Adipose tissue (tissue), 3 donors: Measurements from ENCODE around the gene NLRP6. TPM values are rescaled to one million over a fixed set of nuclear protein-coding genes. Genes with fewer than 3 reads are reported as not detected.
"Not testable (repeated sequence)": the region's sequence is repeated elsewhere in the genome, so short reads cannot be mapped to it uniquely, and the experiment has no call there.

Experiments
- H3K27ac ChIP-seq: one replicate; pipeline ENCODE4 v1.5.1; 2013; ENCODE audit warnings: low read depth, low read length
- WGBS, 3 donors: extraction: QIAGEN DNeasy Blood & Tissue Kit; methylation state at CpG; one replicate each; pipeline ENCODE4 v1.1.7; 2013; 5-methylcytosine and 5-hydroxymethylcytosine counted together
- polyA plus RNA-seq, 3 donors: library from polyadenylated mRNA; stranded (reverse); fragments of 200-250 nt; gene quantifications; one replicate each; pipeline ENCODE4 v1.2.3, GENCODE V29; 2013
- donor health status: healthy with polysubstance abuse.
- donor health status: Bipolar disorder and iron deficiency.
- donor health status: healthy.

The NLRP6 gene
- polyA plus RNA-seq, 3 donors = 0.22 to 0.54 (median 0.43) TPM

- H3K27ac ChIP-seq = no peak overlapping the region
These were observed 2.0 kb upstream of the NLRP6 start for GRCh38 chr11:276219-276618.

GRCh38 chr11:279040-279965 is 1.1 kb downstream of the NLRP6 start:
- no peak overlapping the region for H3K27ac ChIP-seq
- 11 to 16% (median 11%) methylated on average over 91 to 97 of the region's 97 CpGs for WGBS, 3 donors

- 2 to 4% (median 3%) methylated on average over 78 to 85 of the region's 85 CpGs for WGBS, 3 donors
These were observed 1.9 kb downstream of the NLRP6 start for GRCh38 chr11:279966-280705.

GRCh38 chr11:280706-281485 is 2.7 kb downstream of the NLRP6 start:
- no peak overlapping the region for H3K27ac ChIP-seq
- 7 to 8% (median 7%) methylated on average over 79 of the region's 79 CpGs for WGBS, 3 donors

More at GRCh38 chr11:279966-280705, 1.9 kb downstream of the NLRP6 start:
- no peak overlapping the region for H3K27ac ChIP-seq

GRCh38 chr11:281486-282161 is 3.4 kb downstream of the NLRP6 start:
- H3K27ac ChIP-seq = no peak overlapping the region
- WGBS, 3 donors = 29 to 41% (median 34%) methylated on average over 26 of the region's 26 CpGs

GRCh38 chr11:282171-282570 is 4.0 kb downstream of the NLRP6 start:
- no peak overlapping the region for H3K27ac ChIP-seq
- WGBS, 3 donors = 57 to 74% (median 69%) methylated on average over 4 of the region's 4 CpGs

- WGBS, 3 donors = 29 to 65% (median 63%) methylated on average over 10 to 13 of the region's 13 CpGs
- no peak overlapping the region for H3K27ac ChIP-seq
These were observed 4.6 kb downstream of the NLRP6 start for GRCh38 chr11:282630-283360.

GRCh38 chr11:283405-284104 is 5.3 kb downstream of the NLRP6 start:
- 81 to 84% (median 83%) methylated on average over 22 to 23 of the region's 23 CpGs for WGBS, 3 donors
- no peak overlapping the region for H3K27ac ChIP-seq

- H3K27ac ChIP-seq = no peak overlapping the region
- WGBS, 3 donors = 83 to 87% (median 86%) methylated on average over 23 to 24 of the region's 24 CpGs
These were observed 6.2 kb downstream of the NLRP6 start for GRCh38 chr11:284105-285020.

GRCh38 chr11:285021-285893 is 7.0 kb downstream of the NLRP6 start:
- H3K27ac ChIP-seq = no peak overlapping the region
- 87 to 89% (median 89%) methylated on average over 29 of the region's 29 CpGs for WGBS, 3 donors

GRCh38 chr11:285894-286220 is 7.7 kb downstream of the NLRP6 start:
- WGBS, 3 donors = 84 to 92% (median 87%) methylated on average over 8 of the region's 8 CpGs
- H3K27ac ChIP-seq = no peak overlapping the region

- WGBS, 3 donors = 58 to 84% (median 82%) methylated on average over 24 to 27 of the region's 27 CpGs
- H3K27ac ChIP-seq = not testable (repeated sequence)
These were observed 9.0 kb downstream of the NLRP6 start for GRCh38 chr11:286977-287820.

- 19 to 23% (median 22%) methylated on average over 40 to 41 of the region's 41 CpGs for WGBS, 3 donors
- H3K27ac ChIP-seq = no peak overlapping the region
These were observed 9.7 kb downstream of the NLRP6 start for GRCh38 chr11:287821-288477.
